Pulmonary artery endothelial cell (primary cell): ENCODE results near the gene TBC1D24. TPM values are rescaled to one million over a fixed set of nuclear protein-coding genes. Genes with fewer than 3 reads are reported as not detected.

ENCODE experiments used
- DNase-seq: peaks from one replicate; pipeline ENCODE4 v3.0.0-alpha.2; 2011; ENCODE audit warnings: low read depth, low spot score
- total RNA-seq: library from RNA; depleted of rRNA; stranded (reverse); fragments of >200 nt; gene quantifications from 2 replicates; pipeline ENCODE4 v1.2.3, GENCODE V29; 2014

Gene TBC1D24
- total RNA-seq, 1 donor from 2014 or later: 12.8 TPM

DNA sequence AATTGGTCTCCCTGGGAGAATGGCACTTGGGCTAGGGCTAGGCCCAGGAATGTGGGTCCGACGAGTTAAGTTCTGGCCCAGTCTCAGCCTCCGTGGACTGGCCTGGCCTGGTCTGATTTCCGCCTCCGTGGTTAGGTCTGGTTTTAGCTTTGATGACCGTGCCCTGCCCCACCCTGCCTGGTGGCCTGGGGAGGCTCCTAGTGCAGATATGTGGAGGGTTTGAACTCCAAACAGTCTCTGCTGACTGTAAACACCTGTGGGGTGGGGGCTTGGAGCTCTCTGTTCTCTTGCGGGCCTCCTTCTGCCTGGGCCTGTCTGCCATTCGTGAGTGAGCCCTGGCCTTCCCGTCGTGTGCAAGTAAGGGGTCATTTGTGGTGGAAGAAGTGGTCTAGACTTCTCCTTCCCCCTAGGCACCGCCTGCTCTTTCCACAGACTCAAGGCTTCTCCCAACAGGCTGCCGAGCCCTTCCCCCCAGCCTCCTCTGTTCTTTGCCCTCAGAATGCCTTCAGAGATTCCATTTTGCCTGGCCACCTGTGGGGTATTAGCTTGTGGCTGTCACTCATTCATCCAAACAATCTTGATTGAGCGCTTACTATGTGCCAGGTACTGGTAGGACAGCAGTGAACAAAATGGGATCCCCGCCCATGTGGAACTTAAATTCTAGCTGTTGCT is 40.4 kb downstream of the TBC1D24 start:
- no peak for DNase-seq

DNA sequence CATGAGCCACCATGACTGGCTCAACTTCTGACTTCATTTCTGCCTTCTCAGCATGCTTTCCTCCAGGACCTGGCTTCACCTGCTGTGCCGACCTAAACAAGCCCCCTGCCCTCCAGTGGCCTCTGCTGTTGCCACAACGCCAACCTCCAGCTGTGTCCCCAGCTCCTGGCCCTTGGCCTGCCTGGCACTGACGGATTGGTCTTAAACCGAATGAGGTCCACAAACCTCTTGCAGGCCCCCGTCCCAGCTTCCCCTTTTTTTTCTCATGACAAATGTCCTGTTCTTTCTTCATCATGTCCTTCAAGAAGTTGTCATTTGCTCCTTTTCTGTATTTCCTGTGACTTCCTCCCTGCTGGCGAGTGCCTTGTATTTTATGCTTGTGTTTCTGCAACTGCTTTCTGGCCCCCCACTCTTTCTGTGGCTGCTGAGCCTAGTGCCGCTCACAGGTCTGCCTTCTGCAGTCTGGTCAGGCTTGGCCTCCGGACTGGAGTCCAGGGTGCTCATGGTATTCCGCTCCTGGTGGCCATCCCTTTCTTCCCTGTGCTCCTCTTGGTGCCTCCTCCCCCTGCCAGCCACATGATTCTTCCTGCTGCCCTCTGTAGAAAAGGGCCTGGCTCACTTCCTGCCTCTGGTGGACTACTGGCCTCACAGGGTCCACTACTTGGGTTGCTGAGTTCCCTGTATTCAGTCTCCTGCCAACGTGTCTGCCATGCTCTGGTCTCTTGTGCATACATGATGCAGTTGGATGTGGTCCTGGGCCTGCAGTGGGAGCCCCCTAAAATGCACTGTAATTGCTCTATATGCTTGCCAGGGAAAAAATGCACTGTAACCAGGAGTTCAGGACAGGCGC is 41.7 kb downstream of the TBC1D24 start:
- no peak for DNase-seq

DNA sequence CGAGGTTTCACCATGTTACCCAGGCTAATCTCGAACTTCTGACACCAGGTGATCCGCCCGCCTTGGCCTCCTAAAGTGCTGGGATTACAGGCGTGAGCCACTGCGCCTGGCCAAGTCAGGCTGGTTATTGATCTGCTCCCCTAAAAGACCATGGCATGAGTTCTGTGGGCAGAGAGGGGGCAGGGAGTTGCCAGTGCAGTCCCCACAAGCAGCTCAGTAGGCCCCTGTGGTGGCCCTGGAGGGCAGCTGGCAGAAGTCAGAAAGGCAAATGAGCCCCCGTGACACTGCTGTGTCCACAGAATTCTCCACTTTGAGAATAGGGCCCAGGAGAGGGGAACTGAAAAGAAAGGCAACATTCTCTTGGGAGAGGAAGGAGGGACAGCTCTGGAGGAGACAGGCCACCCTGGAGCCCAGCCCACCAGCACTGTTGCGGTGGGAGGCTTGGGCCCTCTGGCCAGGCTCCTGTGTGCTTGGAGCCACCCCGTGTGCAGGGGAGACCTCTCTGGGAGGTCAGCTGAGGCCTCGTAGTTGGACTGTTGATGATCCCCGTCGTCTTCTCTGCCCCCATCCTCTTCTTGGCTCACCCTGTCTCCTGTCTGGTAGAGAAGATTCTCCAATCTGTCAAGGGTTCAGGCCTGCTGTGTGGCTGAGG is 43.2 kb downstream of the TBC1D24 start:
- no peak for DNase-seq

DNA sequence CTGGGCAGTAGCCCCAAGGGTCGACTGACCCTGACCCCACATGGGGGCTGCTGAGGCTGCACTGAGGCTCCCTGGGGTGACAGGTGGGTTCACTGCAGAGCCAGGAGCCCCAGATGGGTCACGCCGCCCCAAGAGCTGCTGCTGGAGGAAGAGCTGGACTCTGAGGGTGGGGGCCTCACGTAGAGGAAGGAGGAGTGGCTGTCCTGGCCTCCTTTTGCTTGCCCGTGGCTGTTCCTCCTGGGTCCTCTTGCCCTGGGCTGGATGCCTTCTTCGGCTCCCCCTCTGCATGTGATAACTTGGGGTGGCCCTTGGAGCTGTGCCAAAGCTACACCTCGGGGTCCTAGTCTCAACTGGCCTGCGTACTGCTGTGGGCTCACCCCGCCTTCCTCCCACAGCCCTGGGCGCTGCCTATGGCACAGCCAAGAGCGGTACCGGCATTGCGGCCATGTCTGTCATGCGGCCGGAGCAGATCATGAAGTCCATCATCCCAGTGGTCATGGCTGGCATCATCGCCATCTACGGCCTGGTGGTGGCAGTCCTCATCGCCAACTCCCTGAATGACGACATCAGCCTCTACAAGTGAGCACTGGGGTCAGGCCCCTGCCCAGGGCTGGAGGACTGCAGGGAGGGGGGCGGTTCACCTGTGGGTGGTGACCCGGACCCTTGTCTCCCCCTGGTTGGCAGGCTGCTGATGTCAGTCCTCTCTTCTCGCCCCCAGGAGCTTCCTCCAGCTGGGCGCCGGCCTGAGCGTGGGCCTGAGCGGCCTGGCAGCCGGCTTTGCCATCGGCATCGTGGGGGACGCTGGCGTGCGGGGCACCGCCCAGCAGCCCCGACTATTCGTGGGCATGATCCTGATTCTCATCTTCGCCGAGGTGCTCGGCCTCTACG is 44.1 kb downstream of the TBC1D24 start:
- no peak for DNase-seq

DNA sequence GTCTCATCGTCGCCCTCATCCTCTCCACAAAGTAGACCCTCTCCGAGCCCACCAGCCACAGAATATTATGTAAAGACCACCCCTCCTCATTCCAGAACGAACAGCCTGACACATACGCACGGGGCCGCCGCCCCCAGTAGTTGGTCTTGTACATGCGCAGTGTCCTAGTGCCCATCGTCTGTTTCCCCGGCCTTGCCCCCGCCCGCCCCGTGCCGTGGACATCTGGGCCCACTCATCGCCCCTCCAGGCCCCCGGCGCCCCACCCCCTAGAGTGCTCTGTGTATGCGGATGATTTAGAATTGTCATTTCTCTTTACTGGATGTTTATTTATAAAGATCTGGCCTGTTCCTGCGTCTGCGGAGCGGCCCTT is 44.8 kb downstream of the TBC1D24 start:
- DNase-seq: no peak

DNA sequence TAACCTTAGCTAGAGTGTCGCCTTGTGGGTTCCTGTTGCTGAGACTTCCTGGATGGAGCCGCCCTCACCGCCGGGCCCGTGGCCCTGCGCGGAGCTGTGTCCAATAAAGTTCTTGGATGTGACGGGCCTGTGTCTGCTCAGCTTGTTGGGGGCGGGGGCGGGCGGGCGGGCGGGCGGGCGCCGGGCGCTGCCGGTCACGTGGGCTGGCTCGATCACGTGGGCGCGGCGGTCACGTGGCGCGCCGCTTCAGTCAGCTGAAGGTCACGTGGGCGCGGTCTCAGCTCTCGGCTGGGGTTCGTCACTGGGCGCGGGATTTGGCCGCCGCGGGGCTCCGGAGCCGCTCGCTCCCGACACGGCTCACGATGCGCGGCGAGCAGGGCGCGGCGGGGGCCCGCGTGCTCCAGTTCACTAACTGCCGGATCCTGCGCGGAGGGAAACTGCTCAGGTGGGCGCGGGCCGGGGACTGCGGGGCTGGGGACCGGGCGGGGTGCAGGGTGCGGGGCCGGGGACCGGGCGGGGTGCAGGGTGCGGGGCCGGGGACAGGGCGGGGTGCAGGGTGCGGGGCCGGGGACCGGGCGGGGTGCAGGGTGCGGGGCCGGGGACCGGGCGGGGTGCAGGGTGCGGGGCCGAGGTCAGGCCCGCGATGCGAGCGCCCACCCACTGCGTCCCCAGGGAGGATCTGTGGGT is 45.3 kb downstream of the TBC1D24 start, which contains the start of gene AMDHD2:
TSS of gene AMDHD2 (plus strand) at position 275 of the 687 bp plus-strand sequence. CDS start at position 363, 88 bp downstream.
- DNase-seq: peak; percentile 63

DNA sequence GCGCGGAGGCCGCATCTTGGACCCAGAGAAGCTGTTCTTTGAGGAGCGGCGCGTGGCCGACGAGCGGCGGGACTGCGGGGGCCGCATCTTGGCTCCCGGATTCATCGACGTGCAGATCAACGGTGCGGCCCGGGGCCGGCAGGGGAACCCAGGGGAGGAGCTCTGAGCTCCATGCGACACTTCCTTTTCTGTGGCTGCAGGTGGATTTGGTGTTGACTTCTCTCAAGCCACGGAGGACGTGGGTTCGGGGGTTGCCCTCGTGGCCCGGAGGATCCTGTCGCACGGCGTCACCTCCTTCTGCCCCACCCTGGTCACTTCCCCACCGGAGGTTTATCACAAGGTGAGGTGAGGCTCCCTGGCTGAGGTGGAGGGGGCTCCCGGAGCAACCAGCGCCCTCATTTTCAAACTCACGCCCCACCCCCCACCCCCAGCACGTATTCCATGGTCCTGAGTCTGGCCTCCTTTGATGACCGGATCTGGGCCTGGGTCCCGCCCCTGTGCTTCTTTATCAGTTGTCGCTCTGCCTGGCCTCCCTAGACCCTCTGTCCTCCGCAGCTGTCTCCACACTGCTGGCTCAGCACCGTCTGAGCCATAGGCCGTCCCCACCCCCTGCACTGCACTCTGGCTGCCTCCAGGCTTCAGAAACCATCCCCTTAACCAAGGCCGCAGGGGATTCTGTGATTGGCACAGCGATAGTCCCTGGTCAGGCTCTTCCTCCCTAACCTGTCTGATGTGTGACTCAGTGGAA is 46.0 kb downstream of the TBC1D24 start:
- no peak for DNase-seq

DNA sequence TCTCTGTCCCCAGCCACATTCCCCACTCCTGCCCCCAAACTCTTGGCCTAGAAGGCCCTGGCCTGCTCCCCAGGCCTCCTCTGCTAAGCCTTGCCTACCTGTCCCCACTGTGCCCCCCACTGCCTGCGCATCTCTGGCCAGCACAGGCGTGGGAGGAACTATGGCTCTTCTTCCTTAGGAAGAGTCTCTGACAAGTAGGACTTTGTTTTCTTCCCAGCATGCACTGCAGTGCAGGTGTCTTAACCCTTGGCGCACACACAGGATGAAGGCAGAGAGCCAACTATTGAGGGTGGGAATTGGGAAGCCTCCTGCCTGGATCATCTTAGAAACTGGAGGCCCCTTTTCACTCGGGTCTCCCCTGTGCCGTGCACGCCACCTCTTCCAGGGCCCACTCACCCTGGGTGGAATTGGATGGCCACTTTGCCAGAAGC is 48.9 kb downstream of the TBC1D24 start:
- DNase-seq: no peak

DNA sequence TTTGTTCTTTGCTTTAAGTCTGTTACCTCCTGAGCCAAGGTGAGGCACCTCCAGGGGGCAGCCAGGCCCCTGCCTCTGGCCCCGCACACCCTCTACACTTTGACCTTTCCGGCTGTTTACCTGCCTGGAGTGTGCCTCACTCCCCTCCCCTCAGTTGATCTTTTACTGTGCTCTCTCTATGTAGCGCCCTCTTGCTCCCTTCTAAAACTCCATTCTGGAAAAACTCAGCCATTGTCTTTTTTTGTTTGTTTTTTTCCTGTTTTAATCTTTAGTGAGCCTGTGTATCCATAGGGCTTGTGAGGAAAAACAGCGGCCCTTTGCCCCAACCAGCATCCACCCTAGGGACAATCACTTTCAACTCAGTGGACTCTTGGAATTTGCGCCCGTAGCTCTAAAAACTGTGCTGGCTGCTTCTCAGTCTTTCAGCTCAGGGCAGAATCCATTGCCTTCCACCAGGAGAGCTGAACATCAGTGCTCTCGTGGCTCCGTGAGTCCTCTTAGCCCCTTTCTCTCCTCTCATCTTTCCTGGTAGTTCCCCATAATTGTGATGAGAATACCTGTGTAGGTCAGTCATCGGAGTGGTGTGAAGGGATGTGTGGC is 49.5 kb downstream of the TBC1D24 start:
- DNase-seq: no peak

DNA sequence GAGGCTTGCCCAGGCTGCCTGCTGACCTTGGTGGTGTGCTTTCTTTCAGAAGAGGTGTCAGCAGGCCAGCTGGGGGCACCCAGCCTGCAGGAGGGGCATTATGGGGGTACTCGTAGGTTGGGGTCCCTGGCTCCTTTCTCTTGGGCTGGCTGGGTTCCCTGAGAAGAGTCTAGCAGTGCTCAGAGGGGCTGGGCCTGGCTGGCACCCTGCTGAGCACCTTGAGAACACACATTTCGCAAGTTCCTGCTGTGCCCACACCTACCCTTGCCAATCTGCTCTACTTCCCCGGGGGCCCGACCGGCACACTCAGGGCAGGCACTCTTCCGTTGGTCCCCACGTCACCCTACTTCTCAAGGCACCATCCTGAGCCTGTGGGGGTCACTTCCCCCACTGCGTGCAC is 51.2 kb downstream of the TBC1D24 start:
- DNase-seq: no peak

DNA sequence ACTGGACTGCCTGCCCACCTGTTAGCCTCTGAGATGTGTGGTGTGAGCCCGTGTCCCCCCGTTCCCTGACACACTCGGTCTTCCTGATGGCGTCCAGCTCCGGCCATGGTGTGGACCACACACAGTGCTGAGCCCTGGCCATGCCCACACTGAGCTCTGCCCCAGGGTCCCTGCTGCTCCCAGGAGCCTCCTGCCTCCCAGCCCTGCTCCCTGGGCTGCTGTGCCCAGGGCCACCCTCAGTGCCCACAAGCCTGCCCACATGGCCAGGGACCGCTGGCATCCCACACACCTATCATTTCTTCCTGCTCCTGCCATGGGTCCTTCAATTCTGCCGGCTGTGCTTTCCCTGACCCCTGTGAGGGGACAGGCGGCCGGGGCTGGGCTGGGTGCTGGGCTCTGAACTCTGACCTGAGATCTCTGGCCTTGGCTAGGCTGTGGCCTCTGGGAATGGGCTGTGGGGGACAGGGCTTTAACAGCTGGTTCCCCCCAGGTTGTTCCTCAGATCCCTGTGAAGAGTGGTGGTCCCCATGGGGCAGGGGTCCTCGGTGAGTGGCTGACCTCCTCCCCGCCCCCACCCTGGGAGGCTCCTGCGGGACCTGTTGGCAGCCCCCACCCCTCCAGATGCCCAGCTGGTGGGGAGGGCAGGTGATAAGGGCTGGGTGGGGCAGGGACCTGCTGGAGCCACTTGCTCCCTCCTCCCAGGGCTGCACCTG is 52.3 kb downstream of the TBC1D24 start:
- no peak for DNase-seq

DNA sequence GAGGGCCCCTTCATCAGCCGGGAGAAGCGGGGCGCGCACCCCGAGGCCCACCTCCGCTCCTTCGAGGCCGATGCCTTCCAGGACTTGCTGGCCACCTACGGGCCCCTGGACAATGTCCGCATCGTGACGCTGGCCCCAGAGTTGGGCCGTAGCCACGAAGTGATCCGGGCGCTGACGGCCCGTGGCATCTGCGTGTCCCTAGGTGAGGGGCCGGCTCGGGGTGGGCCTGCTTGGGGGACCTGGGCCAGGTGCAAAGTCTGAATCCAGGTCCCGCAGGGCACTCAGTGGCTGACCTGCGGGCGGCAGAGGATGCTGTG is 52.8 kb downstream of the TBC1D24 start:
- DNase-seq: no peak

DNA sequence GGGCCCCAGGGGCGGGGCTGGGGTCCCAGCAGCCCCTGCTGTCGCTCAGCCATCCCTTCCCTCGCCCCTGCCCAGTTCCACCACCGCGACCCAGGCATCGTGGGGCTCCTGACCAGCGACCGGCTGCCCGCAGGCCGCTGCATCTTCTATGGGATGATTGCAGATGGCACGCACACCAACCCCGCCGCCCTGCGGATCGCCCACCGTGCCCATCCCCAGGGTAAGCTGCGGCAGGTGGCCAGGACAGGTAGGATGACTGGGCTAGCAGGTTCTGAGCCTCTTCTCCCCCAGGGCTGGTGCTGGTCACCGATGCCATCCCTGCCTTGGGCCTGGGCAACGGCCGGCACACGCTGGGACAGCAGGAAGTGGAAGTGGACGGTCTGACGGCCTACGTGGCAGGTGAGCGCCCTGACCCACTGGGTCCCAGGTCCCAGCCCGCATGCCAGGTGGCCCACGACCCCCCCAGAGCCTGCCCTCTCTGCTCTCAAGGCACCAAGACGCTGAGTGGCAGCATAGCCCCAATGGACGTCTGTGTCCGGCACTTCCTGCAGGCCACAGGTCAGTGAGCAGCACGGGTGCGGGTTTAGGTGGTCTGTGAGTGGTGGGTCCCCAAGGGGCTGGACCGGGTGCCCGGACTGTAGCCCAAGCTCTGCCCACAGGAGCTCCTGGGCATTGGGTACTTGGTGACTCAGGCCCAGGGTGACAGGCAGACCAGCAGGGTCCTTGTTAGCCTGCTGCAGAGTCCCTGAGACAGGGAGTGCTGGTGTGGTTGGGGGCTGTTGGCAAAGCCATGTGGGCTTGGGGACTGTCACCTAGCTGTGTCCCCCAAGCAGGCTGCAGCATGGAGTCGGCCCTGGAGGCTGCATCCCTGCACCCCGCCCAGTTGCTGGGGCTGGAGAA is 53.5 kb downstream of the TBC1D24 start:
- no peak for DNase-seq

DNA sequence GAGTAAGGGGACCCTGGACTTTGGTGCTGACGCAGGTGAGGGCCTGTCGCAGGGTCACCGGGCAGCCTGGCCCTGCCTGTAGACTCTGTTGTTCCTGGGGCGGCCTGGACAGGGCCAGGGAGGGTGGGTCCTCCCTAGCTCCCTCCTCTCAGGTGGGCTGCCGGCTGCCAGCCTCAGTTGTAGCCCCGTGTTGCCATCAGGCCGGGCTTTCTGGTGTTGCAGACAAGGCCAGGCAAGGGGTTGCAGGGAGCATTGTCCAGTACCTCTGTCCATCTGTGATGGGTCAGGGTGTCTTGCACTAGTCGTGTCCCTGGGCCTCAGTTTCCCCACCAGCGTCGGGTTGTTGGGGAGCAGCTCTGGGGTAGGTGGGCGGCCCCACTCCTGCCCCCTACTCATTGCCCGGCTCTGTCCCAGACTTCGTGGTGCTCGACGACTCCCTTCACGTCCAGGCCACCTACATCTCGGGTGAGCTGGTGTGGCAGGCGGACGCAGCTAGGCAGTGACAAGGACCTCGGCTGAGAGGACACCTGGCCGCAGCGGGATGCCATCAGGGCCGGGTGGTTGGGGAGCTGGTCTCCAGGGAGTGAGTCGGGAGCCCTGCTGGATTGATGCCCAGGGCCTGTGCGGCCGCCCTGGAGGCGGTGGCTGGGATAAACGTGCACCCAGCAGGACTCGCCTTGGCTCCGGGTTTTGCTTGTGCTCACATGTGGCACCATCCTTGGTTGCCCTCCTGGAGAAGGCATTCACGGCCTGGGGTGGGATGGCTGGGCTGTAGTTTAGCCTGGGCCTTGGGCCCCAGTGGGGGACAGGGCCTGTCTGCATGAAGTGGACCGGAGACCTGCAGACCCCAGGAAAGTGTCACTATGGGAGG is 54.4 kb downstream of the TBC1D24 start:
- DNase-seq: no peak

DNA sequence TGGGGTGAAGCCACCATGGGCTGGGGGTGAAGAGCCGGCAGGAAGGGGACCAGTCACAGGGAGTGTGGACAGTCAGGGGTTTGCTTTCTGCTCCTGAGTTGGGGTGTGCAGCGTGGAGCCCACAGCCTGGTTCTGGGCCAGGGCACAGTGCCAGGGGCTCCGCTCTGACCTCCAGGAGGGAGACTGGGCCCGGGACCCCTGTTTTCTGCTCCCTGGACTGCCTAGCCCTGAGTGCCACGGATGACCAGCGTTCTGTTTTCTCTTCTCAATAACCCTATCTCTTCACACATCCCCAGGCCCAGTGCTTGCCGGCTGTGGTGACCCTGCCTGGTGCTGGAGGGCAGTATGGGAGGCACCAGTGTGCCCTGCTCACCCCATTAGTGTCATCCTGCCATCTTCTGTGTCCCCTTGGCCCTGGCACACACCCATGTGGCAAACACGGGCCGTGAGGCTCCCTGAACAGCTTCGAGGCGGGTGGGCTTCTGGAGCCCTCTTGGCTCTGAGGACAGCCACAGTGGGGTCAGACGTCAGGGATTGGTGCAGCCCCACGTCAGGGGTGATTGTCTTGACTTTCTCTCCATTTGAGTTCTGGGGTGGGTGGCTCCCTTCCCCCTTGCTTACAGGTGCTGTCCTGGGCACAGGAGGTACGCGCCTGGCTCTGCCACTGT is 55.2 kb downstream of the TBC1D24 start:
- no peak for DNase-seq

DNA sequence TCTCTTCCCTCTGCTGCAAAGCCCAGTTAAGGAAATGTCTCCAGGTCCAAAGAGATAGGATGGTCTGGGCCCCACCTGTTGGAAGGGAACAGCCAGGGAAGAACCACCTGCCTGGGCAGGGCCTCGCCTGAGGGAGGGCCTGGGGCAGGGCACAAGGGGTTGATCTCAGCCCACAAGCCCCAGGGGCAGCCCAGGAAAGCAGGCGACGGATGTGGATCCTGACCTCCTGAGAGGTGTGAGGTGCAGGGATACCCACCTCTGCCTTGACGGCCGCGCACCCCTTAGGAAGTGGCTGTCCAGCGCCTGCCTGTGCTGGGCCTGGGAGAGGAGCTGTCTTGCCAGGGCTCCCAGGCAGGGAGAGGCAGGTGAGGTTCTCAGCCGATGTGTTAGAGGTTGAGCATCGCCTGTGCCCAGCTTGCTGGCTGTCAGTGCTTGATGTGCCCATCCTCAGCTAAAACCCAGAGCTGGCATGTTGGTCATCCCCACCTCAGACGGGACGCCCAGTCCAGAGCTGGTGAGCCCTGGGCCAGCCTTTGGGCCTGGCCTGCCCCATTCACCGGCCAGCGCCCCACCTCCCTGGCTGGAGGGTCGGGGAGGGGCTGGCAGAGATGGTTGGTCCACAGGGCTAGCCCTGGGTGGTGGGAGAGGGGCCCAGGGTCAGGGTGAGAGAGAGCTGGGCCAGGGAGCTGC is 55.8 kb downstream of the TBC1D24 start:
- DNase-seq: no peak
